ENCODE data around the gene FOLH1.
"Not testable (repeated sequence)": the region's sequence is repeated elsewhere in the genome, so short reads cannot be mapped to it uniquely, and the experiment has no call there.

The FOLH1 gene

GRCh38 chr11:49175378-49175777, 33.0 kb downstream of the FOLH1 start:
- DNase-seq: not testable (repeated sequence)

DNA sequence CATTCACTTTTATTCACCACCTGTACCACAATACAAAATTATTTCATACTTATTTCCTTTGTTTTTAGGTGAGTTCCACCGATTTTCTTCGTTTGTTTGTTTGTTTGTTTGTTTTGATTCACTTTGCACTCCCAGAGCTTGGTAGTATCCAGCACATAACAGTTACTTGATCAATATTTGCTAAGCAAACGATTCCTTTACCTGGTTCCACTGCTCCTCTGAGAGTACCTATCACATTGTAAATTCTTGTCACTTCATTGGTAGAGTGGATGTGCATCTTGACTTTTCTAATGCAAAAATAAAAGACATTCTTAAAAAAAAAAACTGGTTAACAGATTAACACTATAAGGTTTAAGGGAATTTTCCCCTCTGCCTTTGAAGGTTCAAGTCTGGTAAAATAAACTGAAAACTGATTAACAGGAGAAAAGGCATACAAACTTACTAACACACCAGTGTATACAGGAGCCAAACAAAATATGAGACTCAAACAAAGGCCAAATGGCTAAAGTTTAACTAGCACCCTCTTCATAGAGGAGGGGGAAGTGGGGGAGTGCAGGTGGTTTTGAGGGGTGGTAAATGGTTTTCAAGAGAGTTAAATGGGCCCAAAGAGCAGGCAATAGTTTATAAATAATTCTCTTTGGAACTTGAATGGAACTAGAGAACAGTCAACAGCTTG, 33.6 kb downstream of the FOLH1 start:
- DNase-seq: not testable (repeated sequence)

GRCh38 chr11:49171613-49172012, 36.8 kb downstream of the FOLH1 start:
- DNase-seq: not testable (repeated sequence)

- DNase-seq: not testable (repeated sequence)
These were observed 38.8 kb downstream of the FOLH1 start for GRCh38 chr11:49169579-49169978.

DNA sequence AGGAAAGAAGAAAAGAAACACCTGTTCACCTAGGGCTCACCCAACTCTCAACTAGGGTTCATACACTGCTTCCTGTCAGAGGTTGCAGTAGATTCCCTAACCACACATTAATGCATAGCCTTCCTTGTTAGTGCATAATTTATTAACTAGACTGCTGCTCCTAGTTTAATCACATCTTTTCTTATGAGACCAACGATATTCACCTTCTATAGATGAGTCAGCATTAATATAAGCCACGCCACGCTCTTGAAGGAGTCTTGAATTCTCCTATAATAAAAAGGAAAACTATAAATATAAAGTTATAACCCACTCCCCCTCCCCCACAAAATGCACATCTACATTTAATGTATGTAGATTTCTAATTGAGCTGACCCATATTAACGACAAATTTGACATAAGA, 39.4 kb downstream of the FOLH1 start:
- not testable (repeated sequence) for DNase-seq

- no peak for DNase-seq
These were observed 57.2 kb downstream of the FOLH1 start for GRCh38 chr11:49151211-49151610.

DNA sequence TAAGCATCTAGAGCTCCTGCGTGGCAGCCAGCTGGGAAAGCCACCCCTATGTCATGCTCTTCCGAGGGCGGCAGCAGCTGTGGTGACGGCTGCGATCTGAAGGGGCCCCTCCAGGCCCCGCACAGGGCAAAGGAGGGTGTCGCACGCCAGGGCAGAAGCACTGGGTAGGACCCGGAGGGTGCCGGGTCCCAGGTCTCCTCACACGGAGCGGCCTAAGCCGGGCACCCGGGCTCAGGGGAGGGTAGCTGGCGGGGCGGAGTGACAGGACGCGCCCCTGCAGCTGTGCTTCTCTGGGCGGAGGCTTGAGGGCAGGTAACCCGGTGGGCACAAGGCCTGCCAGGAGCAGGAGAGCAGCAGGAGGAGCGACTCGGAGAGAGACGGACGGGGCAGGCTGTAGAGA, 106.0 kb downstream of the FOLH1 start:
- DNase-seq: not testable (repeated sequence)

Measured in NCI-H510A (cell line).